GM13976 (cell line): ENCODE data around the gene ISG15.
A peak's percentile ranks its signal among the peaks of the same experiment; 100 is the strongest.

Source experiments
- DNase-seq: peaks from one replicate; pipeline ENCODE4 v3.0.0; 2012; ENCODE audit warnings: low spot score
- CTCF ChIP-seq: IDR thresholded peaks from 2 replicates; pipeline ENCODE4 v1.5.1; 2012; ENCODE audit warnings: borderline replicate concordance, mild to moderate bottlenecking; ENCODE audit not compliant: insufficient read depth; ENCODE audit errors: extremely low read depth, missing control alignments, control extremely low read depth
- in situ Hi-C: fragments of 300-500 bp; cut with MboI; formaldehyde crosslinking; loops from one replicate; pipeline ENCODE4 v1.12.0; 2022; ENCODE audit warnings: low sequenced_read_pairs, mixed read lengths, inconsistent platforms; ENCODE audit not compliant: unreplicated experiment

ISG15 gene

DNA sequence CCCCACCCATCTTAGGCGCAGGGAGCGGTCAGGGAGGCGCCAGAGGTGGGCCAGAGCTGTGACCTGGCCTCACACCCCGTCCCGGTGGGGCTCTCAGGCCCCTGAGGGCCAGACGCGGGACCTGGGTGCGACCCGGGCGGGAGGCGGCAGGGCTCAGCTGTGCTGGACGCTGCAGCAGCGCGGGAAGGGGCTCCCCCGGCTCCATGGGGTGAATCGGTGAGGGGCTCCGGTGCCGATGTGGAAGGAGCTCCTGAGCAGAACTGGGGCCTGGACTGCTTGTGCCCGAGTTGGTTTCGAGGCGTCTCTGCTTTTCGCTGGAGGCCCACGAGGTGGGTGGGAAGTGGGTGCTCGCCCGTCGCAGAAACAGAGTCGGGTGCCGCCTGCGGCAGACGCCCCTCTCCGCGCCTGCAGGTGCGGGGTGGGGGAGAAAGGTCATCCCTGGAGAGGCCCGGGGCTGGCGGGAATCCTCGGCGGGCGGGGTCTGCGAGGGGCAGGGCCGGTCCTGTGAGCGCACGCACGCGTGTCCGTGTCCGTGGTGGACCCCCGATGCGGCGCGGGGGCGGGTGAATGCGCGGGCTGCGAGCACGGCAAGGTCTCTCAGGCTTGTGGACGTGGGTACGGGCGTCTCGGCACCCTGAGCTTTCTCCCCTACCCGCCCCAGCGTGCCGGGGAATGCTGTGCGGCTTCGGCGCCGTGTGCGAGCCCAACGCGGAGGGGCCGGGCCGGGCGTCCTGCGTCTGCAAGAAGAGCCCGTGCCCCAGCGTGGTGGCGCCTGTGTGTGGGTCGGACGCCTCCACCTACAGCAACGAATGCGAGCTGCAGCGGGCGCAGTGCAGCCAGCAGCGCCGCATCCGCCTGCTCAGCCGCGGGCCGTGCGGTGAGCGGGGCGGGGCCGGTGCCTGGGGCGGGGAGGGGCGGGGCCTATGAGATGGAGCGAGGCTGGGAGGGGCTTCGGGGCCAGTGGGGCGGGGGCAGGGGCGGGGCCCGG is 27.0 kb downstream of the ISG15 start:
- in situ Hi-C loops, result no loop called here
- peak; percentile 97 for DNase-seq

DNA sequence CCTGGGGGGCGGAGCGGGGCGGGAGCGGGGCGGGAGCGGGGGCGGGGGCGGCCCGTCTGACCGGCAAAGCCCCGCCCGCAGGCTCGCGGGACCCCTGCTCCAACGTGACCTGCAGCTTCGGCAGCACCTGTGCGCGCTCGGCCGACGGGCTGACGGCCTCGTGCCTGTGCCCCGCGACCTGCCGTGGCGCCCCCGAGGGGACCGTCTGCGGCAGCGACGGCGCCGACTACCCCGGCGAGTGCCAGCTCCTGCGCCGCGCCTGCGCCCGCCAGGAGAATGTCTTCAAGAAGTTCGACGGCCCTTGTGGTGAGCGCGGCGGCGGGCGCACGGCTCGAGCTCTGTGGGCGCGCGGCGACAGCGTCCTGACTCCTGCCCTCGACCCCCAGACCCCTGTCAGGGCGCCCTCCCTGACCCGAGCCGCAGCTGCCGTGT is 27.8 kb downstream of the ISG15 start:
- TF ChIP-seq CTCF, result no peak
- in situ Hi-C loops, result no loop called here
- no peak for DNase-seq

More for the DNA sequence above, 27.0 kb downstream of the ISG15 start:
- TF ChIP-seq CTCF, result peak; percentile 0

- in situ Hi-C loops, result no loop called here
- TF ChIP-seq CTCF, result no peak
- no peak for DNase-seq
Measured at GRCh38 chr1:1041873-1042272, 28.6 kb downstream of the ISG15 start.

DNA sequence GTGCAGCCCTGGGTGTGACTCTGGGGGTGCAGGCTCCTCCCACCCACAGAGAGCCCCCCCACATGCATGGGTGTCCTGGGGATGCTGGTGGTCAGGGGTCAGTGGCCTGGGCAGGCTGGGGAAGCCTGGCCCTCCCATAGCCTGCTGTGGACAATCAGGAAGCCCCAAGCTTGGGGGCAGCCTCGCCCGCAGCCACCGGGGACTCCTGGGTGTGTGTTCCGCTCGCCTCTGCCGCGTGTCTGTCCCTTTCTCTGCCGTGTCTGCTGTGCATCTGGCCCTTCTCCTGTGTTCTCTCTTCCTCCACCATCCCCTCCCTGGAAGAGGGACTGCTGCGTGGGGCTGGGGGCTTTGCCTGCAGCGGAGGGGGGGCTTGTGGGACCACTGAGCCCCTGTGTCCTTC is 29.5 kb downstream of the ISG15 start:
- TF ChIP-seq CTCF, result no peak
- no peak for DNase-seq
- in situ Hi-C loops, result no loop called here

GRCh38 chr1:1043411-1043810 is 30.1 kb downstream of the ISG15 start:
- TF ChIP-seq CTCF, result no peak
- no peak for DNase-seq
- in situ Hi-C loops, result no loop called here

DNA sequence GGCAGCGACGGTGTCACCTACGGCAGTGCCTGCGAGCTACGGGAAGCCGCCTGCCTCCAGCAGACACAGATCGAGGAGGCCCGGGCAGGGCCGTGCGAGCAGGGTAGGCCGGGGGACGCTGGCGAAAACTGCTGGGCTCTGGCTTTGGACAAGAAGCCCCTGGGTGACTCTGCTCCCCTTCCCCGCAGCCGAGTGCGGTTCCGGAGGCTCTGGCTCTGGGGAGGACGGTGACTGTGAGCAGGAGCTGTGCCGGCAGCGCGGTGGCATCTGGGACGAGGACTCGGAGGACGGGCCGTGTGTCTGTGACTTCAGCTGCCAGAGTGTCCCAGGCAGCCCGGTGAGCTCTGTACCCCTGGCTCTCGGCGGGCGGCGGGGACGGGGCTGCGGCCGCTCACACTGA is 30.6 kb downstream of the ISG15 start:
- in situ Hi-C loops, result no loop called here
- DNase-seq, result no peak
- no peak for TF ChIP-seq CTCF
